Naive thymus-derived CD8-positive, alpha-beta T cell (primary cell): ENCODE results near the gene CASK. TPM values are rescaled to one million over a fixed set of nuclear protein-coding genes. Genes with fewer than 3 reads are reported as not detected.
"Not testable (repeated sequence)": the region's sequence is repeated elsewhere in the genome, so short reads cannot be mapped to it uniquely, and the experiment has no call there.

Source experiments
- ATAC-seq, 2 donors: fragments of 150-1000 bp; cut with Tn5 transposase in 1 of 2; sonication (Bioruptor Pico), chemical (Tn5 transposase) in 1 of 2; 1 replicate in 1 of 2; 2 replicates in 1 of 2; pipeline ENCODE4 v1.10.0; 2021; ENCODE audit warnings: mild to moderate bottlenecking in 2 of 2, moderate library complexity in 2 of 2
- POLR2A ChIA-PET: fragments of 350-600 bp; sonication (Branson Sonifier 250); formaldehyde crosslinking; loops from one replicate; lab custom pipeline; 2021; ENCODE audit warnings: antibody characterized with exemption; lab: Charles Lee
- DNase-seq, 10 donors: peaks; one replicate each; pipeline versions ENCODE4 v3.0.0 to v3.0.0-alpha.2; 2020 to 2022
- H3K27ac Mint-ChIP-seq, 10 donors: one replicate each; pipeline ENCODE4 v1.8.0; 2020 to 2022; ENCODE audit warnings: mild to moderate bottlenecking in 10 of 10, mixed read lengths in 10 of 10, moderate library complexity in 4 of 10, inconsistent platforms in 1 of 10
- H3K27me3 Mint-ChIP-seq, 5 donors: one replicate each; pipeline ENCODE4 v1.8.0; 2021 to 2022; ENCODE audit warnings: mixed read lengths in 5 of 5
- H3K36me3 Mint-ChIP-seq, 3 donors: one replicate each; pipeline ENCODE4 v1.8.0; 2020 to 2022; ENCODE audit warnings: mixed read lengths in 3 of 3, mild to moderate bottlenecking in 2 of 3, inconsistent platforms in 1 of 3
- H3K4me1 Mint-ChIP-seq, 4 donors: one replicate each; pipeline ENCODE4 v1.8.0; 2021 to 2022; ENCODE audit warnings: mixed read lengths in 4 of 4
- H3K4me3 Mint-ChIP-seq, 10 donors: one replicate each; pipeline ENCODE4 v1.8.0; 2020 to 2022; ENCODE audit warnings: mild to moderate bottlenecking in 10 of 10, mixed read lengths in 10 of 10, moderate library complexity in 6 of 10, inconsistent platforms in 1 of 10
- H3K9me3 Mint-ChIP-seq, 9 donors: one replicate each; pipeline ENCODE4 v1.8.0; 2020 to 2022; ENCODE audit warnings: mixed read lengths in 9 of 9, mild to moderate bottlenecking in 3 of 9, inconsistent platforms in 1 of 9, moderate library complexity in 1 of 9
- polyA plus RNA-seq, 3 donors: library from polyadenylated mRNA; unstranded; fragments of 300-500 nt; fragmentation: Illumina TruSeq; gene quantifications; one replicate each; pipeline ENCODE4 v1.2.3, GENCODE V29; 2021
- total RNA-seq, 8 experiments: library from RNA in 2 of 8; stranded (reverse) in 2 of 8; gene quantifications; one replicate each; pipeline ENCODE4 v1.2.3 and lab custom pipeline; 2021 to 2026

CASK gene
- total and polyA plus RNA-seq, 5 experiments from 2014 or later = 4.6 to 90.4 (median 16.1) TPM

DNA sequence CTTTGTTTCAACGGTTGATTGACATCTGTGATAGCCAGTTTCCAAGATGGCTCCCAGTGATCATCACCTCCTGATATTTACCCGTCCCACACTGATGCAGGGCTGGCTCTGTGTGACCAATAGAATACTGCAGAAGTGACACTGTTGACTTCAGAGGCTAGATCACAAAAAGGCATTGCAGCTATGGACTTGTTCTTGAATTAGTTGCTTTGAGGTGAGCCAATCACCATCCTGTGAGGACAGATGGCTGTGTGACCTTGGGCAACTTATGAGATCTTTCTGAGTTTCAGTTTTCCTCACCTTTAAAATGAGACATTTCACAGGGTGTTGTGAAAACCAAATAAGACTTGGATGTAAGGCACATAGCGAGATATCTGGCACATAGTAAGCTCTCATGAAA, 201.1 kb downstream of the CASK start:
- peak overlapping the region in 3 of 10 donors; percentile 46 to 71 (median 66) for H3K27ac Mint-ChIP-seq
- POLR2A ChIA-PET = no interaction called here
- no peaks in the 10 kb centered on the region for H3K27me3 Mint-ChIP-seq
- H3K36me3 Mint-ChIP-seq = peaks cover 2 to 21% (median 9%) of the 10 kb centered on the region in 3 donors
- peaks cover 0 to 24% (median 3%) of the 10 kb centered on the region in 9 donors for H3K9me3 Mint-ChIP-seq
- ATAC-seq (no peak), DNase-seq (no peak)
- peaks cover 9 to 61% (median 47%) of the 10 kb centered on the region in 4 donors for H3K4me1 Mint-ChIP-seq
- peak overlapping the region in 1 of 10 donors; percentile 9 for H3K4me3 Mint-ChIP-seq

DNA sequence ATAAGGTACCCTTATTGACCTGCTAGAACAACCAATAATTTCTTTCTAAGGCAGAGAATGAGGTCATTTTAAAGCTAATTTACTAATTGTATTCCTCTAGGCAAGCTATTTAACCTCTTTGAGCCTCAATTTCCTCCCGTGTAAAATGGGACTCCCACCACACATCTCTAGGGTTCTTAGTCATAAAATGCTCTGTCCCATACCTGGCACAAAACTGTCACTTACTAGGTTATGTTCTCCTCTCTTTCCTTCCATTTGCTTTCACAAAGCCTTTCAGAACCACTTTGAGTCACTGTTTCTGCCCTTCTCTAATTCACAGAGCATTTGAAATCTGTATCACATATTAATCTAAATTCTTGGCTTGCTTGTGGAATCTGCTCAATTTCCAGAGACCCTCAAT, 201.8 kb downstream of the CASK start:
- DNase-seq (no peak), ATAC-seq (no peak)
- Mint-ChIP-seq H3K27ac (peak overlapping the region in 3 of 10 donors; percentile 46 to 64 (median 59)), H3K4me1 (peaks cover 13 to 67% (median 52%) of the 10 kb centered on the region in 4 donors), H3K36me3 (peaks cover 5 to 22% (median 9%) of the 10 kb centered on the region in 3 donors), H3K27me3 (no peaks in the 10 kb centered on the region), H3K4me3 (no peak overlapping the region), H3K9me3 (peaks cover 0 to 30% (median 9%) of the 10 kb centered on the region in 9 donors)
- POLR2A ChIA-PET = no interaction called here

DNA sequence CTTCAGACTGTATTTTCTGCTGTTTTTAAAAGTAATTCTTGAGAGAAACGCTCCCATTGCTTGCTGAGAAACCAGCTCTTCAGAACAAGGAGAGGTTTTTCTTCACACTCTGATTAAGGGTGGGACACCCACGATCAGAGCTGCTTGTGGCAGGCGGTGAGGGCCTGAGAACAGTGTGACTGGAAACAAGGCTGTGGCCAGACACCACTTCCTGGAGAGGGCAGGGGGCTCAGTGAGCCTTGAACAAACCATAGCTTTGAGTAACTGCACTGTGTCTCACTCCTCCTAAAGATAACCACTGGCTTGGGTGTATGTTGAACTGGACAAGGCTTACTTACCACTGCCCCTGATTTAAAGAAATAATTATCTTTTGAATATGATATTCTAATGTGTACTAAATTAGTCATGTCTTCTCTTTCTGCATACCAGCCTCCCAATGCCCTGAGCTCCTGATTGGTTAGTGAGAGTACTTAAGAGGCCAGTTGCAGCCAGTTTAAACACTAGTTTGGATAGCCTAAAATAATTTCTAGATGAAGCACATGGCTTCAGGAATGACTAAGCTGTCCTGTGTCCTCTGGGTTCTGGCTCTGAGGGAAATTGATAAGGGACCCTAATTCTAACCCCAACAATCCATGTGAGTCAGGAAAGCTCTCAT, 203.1 kb downstream of the CASK start:
- H3K4me3 Mint-ChIP-seq = peak overlapping the region in 9 of 10 donors; percentile 3 to 50 (median 40)
- H3K9me3 Mint-ChIP-seq = peaks cover 0 to 30% (median 9%) of the 10 kb centered on the region in 9 donors
- POLR2A ChIA-PET = no interaction called here
- no peaks in the 10 kb centered on the region for H3K27me3 Mint-ChIP-seq
- H3K4me1 Mint-ChIP-seq = peaks cover 12 to 74% (median 60%) of the 10 kb centered on the region in 4 donors
- peak overlapping the region in 7 of 10 donors; percentile 1 to 85 (median 56) for H3K27ac Mint-ChIP-seq
- ATAC-seq (peak; percentile 86 to 88), DNase-seq (peak in 7 of 10 donors; percentile 13 to 39 (median 29))
- peaks cover 5 to 22% (median 9%) of the 10 kb centered on the region in 3 donors for H3K36me3 Mint-ChIP-seq

DNA sequence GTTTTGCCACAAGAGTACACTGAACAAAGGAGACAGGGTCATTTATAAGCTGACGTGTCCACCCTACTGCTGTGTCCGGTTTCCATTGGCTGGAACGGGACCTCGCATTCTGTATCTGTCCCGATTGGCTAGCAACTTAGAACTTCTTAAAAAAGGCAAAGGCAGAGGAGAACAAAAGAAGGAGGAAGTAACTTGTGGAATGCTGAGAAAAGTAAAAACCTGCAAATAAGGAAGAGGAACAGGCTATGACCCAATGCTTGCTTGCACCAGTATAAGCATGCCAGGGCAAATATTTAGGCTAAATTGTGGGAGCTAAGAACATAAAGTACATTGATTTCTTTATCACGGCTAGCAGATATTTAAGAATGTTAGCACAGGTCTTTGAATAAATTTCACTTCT, 203.7 kb downstream of the CASK start:
- H3K9me3 Mint-ChIP-seq = peaks cover 0 to 30% (median 9%) of the 10 kb centered on the region in 9 donors
- DNase-seq, H3K27me3 Mint-ChIP-seq, ATAC-seq, POLR2A ChIA-PET: not testable (repeated sequence)
- peak overlapping the region in 7 of 10 donors; percentile 8 to 56 (median 31) for H3K4me3 Mint-ChIP-seq
- peak overlapping the region in 7 of 10 donors; percentile 34 to 67 (median 54) for H3K27ac Mint-ChIP-seq
- H3K4me1 Mint-ChIP-seq = peaks cover 12 to 73% (median 60%) of the 10 kb centered on the region in 4 donors
- peaks cover 5 to 22% (median 9%) of the 10 kb centered on the region in 3 donors for H3K36me3 Mint-ChIP-seq

DNA sequence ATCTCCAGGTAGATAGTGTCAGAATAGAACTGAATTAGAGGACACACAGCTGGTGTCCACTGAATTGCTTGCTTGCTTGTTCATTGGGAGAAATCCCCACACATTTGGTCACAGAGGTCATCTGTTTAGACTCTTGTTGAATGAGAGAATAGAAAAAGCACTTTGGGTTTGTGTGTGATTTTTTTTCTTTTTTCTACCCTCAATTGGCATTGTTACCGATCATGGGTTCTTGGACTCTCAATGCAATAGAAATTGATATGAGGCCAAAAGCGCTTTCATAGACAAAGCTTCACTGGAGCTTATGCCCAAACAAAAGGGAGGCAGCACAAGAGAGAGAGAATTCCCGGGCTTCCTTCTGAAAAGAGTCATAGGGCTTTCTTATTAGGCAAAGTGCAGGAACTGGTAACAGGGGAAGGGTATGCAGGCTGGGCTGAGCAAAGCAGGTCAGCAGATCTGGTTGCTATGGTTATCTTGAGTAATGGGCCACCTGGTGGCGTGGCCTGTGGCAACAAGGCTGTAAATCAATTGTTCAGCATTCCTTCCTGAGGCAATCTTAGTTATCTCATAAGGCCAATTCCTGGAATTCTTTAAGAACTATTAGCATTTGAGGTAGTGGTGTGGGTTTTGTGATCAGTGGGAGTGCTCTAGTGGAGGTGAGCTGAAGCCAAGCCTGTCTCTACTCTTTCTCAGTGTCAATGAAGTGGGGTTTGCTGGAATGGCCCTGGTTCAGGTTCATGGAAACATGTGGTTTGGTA, 204.7 kb downstream of the CASK start:
- H3K4me1 Mint-ChIP-seq = peaks cover 15 to 70% (median 57%) of the 10 kb centered on the region in 4 donors
- no peaks in the 10 kb centered on the region for H3K27me3 Mint-ChIP-seq
- DNase-seq (no peak), ATAC-seq (no peak)
- peak overlapping the region in 1 of 10 donors; percentile 31 for H3K4me3 Mint-ChIP-seq
- peaks cover 0 to 31% (median 9%) of the 10 kb centered on the region in 9 donors for H3K9me3 Mint-ChIP-seq
- peaks cover 5 to 29% (median 14%) of the 10 kb centered on the region in 3 donors for H3K36me3 Mint-ChIP-seq
- peak overlapping the region in 3 of 10 donors; percentile 21 to 69 (median 53) for H3K27ac Mint-ChIP-seq
- POLR2A ChIA-PET = no interaction called here

DNA sequence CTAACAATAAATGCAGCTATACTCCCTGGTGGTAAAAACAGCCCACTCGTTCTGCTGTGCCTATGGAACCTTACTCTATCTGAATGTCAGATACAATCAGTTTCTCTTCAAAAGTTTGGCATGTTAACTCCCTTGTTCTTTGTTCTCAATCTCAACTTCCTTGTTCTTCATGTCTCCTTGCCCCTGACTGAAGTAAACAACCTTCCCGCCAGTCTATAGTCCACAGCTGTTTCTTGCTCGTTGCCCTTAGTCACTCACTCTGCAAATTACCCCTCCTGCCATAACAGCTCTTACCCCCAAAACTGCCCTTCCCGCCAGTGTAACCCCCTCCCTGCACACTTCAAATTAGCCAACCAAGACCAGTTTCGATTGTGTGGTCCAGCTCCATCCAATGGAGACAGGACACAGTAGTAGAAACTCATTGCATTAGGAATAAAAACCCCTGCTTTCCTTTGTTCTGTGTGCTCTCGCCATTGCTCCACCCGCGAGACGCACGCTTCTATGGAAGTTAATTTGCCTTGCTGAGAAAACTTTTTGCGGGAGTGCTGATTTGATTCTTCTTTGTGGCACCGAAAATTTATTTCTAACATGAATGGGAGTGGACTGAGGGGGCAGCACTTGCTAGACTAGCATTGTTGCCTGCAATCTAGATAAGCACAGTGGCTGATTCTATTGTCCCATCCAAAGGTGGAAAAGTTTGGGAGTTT, 206.4 kb downstream of the CASK start:
- DNase-seq (no peak), ATAC-seq (no peak)
- H3K4me3 Mint-ChIP-seq = peak overlapping the region in 9 of 10 donors; percentile 4 to 49 (median 36)
- peaks cover 5 to 29% (median 16%) of the 10 kb centered on the region in 3 donors for H3K36me3 Mint-ChIP-seq
- peak overlapping the region; percentile 11 to 83 (median 53) for H3K27ac Mint-ChIP-seq
- peaks cover 14 to 64% (median 48%) of the 10 kb centered on the region in 4 donors for H3K4me1 Mint-ChIP-seq
- peaks cover 0 to 33% (median 9%) of the 10 kb centered on the region in 9 donors for H3K9me3 Mint-ChIP-seq
- no peaks in the 10 kb centered on the region for H3K27me3 Mint-ChIP-seq
- POLR2A ChIA-PET = no interaction called here

DNA sequence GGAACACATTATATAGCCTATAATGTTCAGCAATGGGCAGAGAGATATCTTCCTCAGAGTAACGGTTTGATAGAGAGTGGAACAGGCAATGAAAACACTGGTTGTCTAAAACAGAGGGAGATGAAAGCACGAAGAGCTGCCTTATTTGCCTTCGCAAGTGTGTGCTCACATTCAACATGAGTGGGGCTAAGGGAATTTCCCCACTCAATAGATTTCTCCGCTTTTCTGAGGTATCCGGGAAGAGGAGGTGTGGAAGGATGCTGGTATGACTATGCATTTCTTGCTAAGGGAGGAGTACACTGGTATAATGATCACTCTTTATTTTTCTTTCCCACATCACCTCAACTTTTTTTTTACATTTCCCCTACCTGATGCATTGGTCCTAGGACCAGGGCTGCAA, 207.1 kb downstream of the CASK start:
- Mint-ChIP-seq H3K27ac (peak overlapping the region in 7 of 10 donors; percentile 2 to 61 (median 29)), H3K27me3 (no peaks in the 10 kb centered on the region), H3K9me3 (peaks cover 0 to 31% (median 9%) of the 10 kb centered on the region in 9 donors), H3K36me3 (peaks cover 5 to 29% (median 16%) of the 10 kb centered on the region in 3 donors), H3K4me3 (peak overlapping the region in 1 of 10 donors; percentile 47), H3K4me1 (peaks cover 15 to 60% (median 41%) of the 10 kb centered on the region in 4 donors)
- DNase-seq (no peak), ATAC-seq (no peak)
- POLR2A ChIA-PET = interaction anchor here (0.8 kb wide), 1 partner anchor 10 kb away, joined by 3 read pairs; no protein-coding TSS in a partner anchor

DNA sequence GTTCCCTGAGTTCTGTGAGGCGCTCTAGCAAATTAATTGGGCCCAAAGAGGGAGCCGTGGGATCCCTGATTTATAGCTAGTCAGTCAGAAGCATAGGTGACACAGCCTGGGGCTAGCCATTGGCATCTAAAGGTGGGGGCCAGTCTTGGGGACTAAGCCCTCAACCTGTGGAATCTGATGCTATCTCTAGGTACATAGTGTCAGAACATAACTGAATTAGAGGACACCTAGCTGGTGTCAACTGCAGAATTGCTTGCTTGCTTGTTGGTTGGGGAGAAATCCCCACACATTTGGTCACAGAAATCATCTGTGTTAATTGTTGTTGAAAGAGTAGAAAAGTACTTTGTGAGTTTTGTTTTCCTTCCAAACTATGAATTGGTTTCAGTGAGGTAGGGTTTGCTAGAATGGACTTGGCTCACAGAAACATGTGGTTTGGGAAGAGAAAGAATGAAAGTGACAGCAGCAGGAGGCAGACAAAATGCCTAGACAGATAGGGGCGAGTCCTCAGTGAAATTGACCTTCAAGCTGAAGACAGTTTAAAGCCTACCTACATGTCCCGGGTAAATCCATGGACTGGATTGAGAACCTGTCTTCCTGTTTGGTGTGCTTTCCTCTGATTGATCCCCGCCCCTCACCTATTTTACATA, 212.2 kb downstream of the CASK start:
- peaks cover 0 to 10% (median 8%) of the 10 kb centered on the region in 3 donors for H3K36me3 Mint-ChIP-seq
- no peaks in the 10 kb centered on the region for H3K27me3 Mint-ChIP-seq
- H3K27ac Mint-ChIP-seq = no peak overlapping the region
- H3K4me3 Mint-ChIP-seq = no peak overlapping the region
- POLR2A ChIA-PET = no interaction called here
- peaks cover 19 to 46% (median 43%) of the 10 kb centered on the region in 4 donors for H3K4me1 Mint-ChIP-seq
- ATAC-seq (no peak), DNase-seq (no peak)
- H3K9me3 Mint-ChIP-seq = peaks cover 0 to 3% (median 0%) of the 10 kb centered on the region in 9 donors

DNA sequence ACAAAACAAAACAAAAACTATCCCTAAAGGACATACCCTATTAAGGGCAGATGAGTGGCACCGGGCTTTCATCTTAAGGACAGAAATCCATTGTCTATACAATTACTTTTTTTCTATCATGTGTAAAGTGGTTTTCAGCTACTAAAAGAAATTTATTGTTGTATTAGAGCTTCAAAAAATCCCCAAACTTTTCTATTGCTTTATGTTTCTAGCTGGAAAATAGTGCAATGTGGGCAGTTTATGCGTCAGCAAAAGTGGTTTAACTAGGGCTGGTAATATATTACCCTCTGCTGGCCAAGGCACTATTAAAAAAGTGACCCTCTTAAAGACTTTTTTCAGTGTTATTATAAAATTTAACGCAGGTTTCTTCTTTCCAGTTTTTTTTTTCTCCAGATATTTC, 214.9 kb downstream of the CASK start:
- H3K4me3 Mint-ChIP-seq = no peak overlapping the region
- H3K27ac Mint-ChIP-seq = no peak overlapping the region
- ATAC-seq = no peak
- POLR2A ChIA-PET = no interaction called here
- no peaks in the 10 kb centered on the region for H3K9me3 Mint-ChIP-seq
- peaks cover 0 to 2% (median under 1%) of the 10 kb centered on the region in 3 donors for H3K36me3 Mint-ChIP-seq
- H3K27me3 Mint-ChIP-seq = no peaks in the 10 kb centered on the region
- H3K4me1 Mint-ChIP-seq = peaks cover 28 to 57% (median 51%) of the 10 kb centered on the region in 4 donors
- DNase-seq = no peak

DNA sequence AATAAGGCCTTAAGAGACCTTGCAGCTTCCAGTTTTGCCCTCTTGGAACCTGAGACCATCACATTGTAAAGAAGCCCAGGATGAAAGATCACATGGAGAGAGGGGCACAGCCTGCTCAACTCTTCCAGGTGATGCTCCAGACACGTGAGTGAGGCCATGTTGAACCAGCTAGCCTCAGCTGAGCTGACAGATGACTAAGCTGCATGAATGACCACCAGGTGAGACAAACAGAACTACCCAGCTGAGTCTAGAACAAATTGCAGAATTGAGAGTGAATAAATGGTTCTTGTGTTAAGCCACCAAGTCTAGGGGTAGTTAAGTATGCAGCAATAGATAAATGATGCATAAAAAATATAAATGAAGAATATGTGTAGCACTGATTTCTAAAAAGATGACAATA, 216.1 kb downstream of the CASK start:
- DNase-seq (no peak), ATAC-seq (no peak)
- Mint-ChIP-seq H3K36me3 (peaks cover 0 to 3% (median 0%) of the 10 kb centered on the region in 3 donors), H3K27me3 (no peaks in the 10 kb centered on the region), H3K27ac (peak overlapping the region in 8 of 10 donors; percentile 3 to 92 (median 26)), H3K9me3 (no peaks in the 10 kb centered on the region), H3K4me1 (peaks cover 26 to 59% (median 47%) of the 10 kb centered on the region in 4 donors), H3K4me3 (no peak overlapping the region)
- POLR2A ChIA-PET = no interaction called here

DNA sequence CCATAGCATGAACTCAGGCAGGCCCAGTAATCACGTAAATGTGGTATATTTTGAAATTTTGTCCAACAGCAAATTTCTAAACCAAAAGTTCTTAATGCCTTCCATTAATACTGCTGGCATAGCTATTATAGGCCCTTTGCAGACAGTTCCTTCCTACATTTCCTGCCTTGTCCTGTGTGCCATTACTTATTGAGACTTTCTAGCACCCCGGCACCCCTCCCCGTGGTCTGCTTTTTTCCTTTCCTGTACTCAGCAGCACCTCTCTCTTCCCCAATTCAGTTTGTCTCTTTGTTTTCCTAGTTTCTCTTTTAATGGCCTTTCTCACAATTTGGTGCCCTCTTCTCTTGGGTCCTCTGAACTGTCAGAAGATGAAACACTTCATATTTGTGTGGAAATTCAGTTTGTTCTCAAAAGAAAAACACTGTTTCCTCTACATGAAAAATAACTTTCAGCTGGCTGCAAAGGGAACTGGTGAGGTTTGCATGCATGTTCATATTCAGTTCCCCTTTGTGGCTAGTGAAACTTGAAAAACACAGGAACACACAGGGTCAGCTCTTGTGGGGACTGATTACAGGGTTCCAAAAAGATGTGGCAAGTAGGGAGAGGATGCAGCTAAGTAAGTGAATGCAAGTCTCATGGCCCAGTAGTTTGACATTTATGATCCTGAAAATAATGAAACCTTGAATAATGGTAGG, 217.5 kb downstream of the CASK start:
- Mint-ChIP-seq H3K27ac (peak overlapping the region; percentile 13 to 94 (median 51)), H3K4me3 (peak overlapping the region in 9 of 10 donors; percentile 39 to 76 (median 64)), H3K9me3 (no peaks in the 10 kb centered on the region), H3K36me3 (peaks cover 0 to 3% (median 2%) of the 10 kb centered on the region in 3 donors), H3K27me3 (no peaks in the 10 kb centered on the region), H3K4me1 (peaks cover 25 to 63% (median 47%) of the 10 kb centered on the region in 4 donors)
- peak in 2 of 10 donors; percentile 0 to 5 for DNase-seq
- ATAC-seq = peak; percentile 44 to 54
- POLR2A ChIA-PET = interaction anchor here (1.3 kb wide), 1 partner anchor 10 kb away, joined by 3 read pairs; no protein-coding TSS in a partner anchor
